HEK293 (cell line): ENCODE results near the gene TAF5L.

Source experiments
- KLF9 ChIP-seq: fragments of 450-650 bp; formaldehyde crosslinking; IDR thresholded peaks from 2 replicates; pipeline ENCODE4 v1.5.1; 2016; ENCODE audit warnings: missing biosample characterization, missing genetic modification characterization, low read depth
- ZNF138 ChIP-seq: fragments of 450-650 bp; formaldehyde crosslinking; IDR thresholded peaks from 2 replicates; pipeline ENCODE4 v1.5.1; 2016; ENCODE audit warnings: missing biosample characterization, missing genetic modification characterization, borderline replicate concordance

GRCh38 chr1:229672246-229672645, 46.3 kb upstream of the TAF5L start:
- no peak for TF ChIP-seq KLF9 (tag by site-specific recombination)
- TF ChIP-seq ZNF138 (tag by site-specific recombination) = no peak
